ENCODE measurements around the gene CCDC183. TPM values are rescaled to one million over a fixed set of nuclear protein-coding genes. Genes with fewer than 3 reads are reported as not detected.
"Not testable (repeated sequence)": the region's sequence is repeated elsewhere in the genome, so short reads cannot be mapped to it uniquely, and the experiment has no call there.

Gene CCDC183
- total RNA-seq, 1 donor = not detected

DNA sequence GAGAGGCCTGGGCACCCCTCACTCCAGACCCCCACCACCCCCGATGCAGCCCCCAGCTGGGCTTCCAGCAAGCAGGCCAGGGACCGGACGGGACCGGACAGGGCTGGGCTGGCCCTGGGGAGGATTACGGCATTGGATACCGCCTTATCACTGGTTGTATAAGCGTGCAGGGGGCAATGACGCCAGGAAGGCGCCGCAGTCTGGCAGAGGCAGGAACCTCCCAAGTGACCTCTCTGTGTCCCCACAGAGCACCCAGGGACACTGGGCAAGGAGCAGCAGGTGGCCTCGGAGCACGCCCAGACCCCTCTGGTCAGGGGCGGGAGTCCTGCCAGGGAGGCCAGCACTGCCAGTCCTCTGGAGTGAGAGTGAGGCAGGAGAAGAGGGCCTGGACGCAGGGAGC lies 31.1 kb upstream of the CCDC183 start:
- no peak for DNase-seq (ENCODE audit: low read depth)
- TF ChIP-seq CTCF (IDR thresholded peaks at IDR 0.05; ENCODE audit: insufficient read depth, low read length) = no peak
- no peak overlapping the region for H3K4me3 ChIP-seq (ENCODE audit: low read depth, low read length)

- H3K4me3 ChIP-seq (ENCODE audit: low read depth, low read length); DNase-seq (ENCODE audit: low read depth): not testable (repeated sequence)
These were observed 30.3 kb upstream of the CCDC183 start for GRCh38 chr9:136765745-136766409.

DNA sequence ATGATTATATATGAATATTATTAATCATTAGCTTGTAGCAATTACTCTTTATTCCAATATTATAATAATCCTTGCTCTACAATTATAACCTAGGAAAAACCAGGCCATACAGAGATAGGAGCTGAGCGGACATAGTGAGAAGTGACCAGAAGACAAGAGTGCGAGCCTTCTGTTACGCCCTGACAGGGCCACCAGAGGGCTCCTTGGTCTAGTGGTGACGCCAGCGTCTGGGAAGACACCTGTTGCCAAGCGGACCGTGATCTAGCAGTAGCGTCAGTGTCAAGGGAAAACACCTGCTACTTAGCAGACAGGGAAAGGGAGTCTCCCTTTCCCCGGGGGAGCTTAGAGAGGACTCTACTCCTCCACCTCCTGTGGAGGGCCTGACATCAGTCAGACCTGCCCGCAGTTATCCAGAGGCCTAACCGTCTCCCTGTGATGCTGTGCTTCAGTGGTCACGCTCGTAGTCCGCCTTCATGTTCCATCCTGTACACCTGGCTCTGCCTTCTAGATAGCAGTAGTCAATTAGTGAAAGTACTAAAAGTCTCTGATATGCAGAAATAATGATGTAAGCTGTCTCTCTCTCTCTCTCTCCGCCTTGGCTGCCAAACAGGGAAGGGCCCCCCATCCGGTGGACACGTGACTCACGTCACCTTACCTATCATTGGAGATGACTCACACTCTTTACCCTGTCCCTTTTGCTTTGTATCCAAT lies 29.6 kb upstream of the CCDC183 start:
- not testable (repeated sequence) for H3K4me3 ChIP-seq (ENCODE audit: low read depth, low read length)
- peak; percentile 32 for DNase-seq (ENCODE audit: low read depth)

DNA sequence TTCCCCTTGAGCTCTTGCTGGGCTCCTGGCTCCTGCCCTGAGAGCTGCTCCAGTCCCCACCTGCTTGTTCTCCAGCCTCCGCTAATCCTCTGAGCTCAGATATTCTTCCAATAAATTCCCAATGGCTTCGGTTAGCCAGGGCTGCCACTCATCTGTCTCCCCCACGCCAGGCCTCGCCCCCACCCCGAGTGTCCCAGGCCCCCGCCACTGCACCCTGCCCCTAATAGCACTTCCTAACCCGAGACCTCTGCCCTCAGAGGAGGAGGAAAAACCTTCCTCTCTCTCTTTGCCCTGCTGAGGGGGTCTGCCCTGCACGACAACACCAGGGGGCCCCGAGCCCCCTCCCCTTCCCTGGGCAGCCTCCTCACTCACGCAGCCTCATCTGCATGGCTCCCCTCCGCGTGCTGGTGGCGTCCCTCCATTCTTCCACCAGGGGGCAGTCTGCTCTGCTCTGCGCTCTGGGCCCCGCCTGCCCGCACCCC lies 26.4 kb upstream of the CCDC183 start:
- peak; percentile 63 for TF ChIP-seq CTCF (IDR thresholded peaks at IDR 0.05; ENCODE audit: insufficient read depth, low read length)
- no peak for DNase-seq (ENCODE audit: low read depth)
- no peak overlapping the region for H3K4me3 ChIP-seq (ENCODE audit: low read depth, low read length)

DNA sequence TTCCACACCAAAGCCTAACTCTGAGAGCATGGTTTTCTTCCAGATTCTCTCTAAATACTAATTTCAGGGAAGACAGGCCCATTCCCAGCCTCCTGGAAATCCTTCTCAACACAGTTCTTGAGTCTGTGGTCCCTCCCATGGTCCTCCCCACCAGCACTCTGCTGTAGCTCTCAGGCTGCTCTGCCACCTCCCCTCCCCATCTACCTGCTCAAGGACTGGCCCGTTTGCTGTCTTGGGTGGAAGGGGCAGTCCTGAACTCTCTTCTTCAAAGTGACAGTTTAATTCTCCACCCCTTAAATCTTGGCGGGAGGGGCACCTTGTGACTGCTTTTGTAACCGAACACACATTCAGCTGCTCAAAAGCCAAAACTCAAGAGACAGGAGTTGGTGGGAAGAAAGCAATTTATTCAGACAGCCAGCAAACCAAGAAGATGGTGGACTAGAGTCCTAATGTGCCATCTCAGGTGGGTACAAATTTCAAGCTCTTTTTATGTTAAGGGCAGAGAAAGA lies 24.2 kb upstream of the CCDC183 start:
- no peak for DNase-seq (ENCODE audit: low read depth)
- no peak for TF ChIP-seq CTCF (IDR thresholded peaks at IDR 0.05; ENCODE audit: insufficient read depth, low read length)
- no peak overlapping the region for H3K4me3 ChIP-seq (ENCODE audit: low read depth, low read length)

GRCh38 chr9:136773386-136774044 lies 22.6 kb upstream of the CCDC183 start:
- H3K4me3 ChIP-seq (ENCODE audit: low read depth, low read length) = no peak overlapping the region
- no peak for TF ChIP-seq CTCF (IDR thresholded peaks at IDR 0.05; ENCODE audit: insufficient read depth, low read length)
- no peak for DNase-seq (ENCODE audit: low read depth)

GRCh38 chr9:136774416-136775045 lies 21.6 kb upstream of the CCDC183 start:
- no peak overlapping the region for H3K4me3 ChIP-seq (ENCODE audit: low read depth, low read length)
- DNase-seq (ENCODE audit: low read depth) = no peak
- no peak for TF ChIP-seq CTCF (IDR thresholded peaks at IDR 0.05; ENCODE audit: insufficient read depth, low read length)

Data from fibroblast of the aortic adventitia (primary cell).